ENCODE data around the gene TIE1.

The TIE1 gene

DNA sequence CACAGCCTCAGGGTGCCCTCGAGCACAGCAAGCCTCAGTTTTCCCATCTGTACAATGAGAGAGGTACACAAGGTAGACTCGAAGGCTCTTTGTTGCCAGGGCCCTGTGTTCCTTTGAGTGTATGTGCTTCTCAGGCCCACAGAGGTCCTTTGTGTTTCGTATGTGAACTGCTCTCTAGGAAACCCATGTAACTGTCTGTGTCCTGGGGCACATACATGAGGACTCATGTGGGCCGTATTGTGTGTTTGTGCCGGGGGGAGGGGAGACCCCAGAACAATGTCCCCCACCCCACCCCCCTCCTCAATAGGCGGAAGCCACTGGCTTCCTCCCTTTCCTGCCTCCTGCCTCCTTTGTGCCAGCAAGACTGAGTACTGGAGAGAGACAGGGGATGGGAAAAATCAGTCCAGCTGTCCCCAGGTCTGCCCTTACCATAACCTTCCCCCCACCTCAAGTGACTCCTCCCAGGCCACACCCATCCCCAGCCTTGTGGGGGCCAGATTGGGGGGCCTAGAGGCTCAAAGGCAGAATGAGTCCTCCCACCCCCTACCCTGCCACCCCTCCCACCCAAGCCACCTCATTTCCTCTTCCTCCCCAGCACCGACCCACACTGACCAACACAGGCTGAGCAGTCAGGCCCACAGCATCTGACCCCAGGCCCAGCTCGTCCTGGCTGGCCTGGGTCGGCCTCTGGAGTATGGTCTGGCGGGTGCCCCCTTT, at the start of gene TIE1:
TSS of gene TIE1 (plus strand) at position 605 of the 717 bp plus-strand sequence. CDS start at position 695, 90 bp downstream.
- TF ChIP-seq CTCF (IDR thresholded peaks at IDR 0.05; ENCODE audit: low read depth, low read length), result no peak
- H3K4me3 ChIP-seq (replicated peaks in 1 of 2; ENCODE audit: low read depth in 2 of 2, low read length in 2 of 2), result peak within 1 kb of the TSS in 1 of 2 donors; percentile 33
- peak; percentile 15 to 28 for DNase-seq (ENCODE audit: low read depth in 2 of 2)

DNA sequence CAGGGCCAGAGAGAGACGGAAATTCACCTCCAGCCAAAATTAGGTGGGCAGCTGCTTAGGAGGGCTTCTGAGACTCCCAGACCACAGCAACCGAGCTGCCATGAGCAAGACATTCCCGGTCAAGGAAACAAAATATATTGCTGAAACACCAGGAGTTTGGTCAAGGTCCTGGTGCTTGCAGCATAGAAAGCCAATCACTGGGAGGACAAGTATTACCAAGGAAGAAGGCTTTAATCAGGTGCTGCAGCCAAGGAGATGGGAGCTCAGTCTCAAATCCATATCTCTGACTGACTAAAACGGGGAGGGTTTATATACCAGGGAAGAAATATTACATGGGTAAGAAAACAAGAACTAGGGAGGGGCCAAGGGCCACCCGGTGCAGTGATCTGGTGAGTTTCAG, 49.8 kb upstream of the TIE1 start:
- no peak for DNase-seq (ENCODE audit: low read depth in 2 of 2)
- H3K4me3 ChIP-seq (replicated peaks in 1 of 2; ENCODE audit: low read depth in 2 of 2, low read length in 2 of 2), result no peak overlapping the region
- no peak for TF ChIP-seq CTCF (IDR thresholded peaks at IDR 0.05; ENCODE audit: low read depth, low read length)

DNA sequence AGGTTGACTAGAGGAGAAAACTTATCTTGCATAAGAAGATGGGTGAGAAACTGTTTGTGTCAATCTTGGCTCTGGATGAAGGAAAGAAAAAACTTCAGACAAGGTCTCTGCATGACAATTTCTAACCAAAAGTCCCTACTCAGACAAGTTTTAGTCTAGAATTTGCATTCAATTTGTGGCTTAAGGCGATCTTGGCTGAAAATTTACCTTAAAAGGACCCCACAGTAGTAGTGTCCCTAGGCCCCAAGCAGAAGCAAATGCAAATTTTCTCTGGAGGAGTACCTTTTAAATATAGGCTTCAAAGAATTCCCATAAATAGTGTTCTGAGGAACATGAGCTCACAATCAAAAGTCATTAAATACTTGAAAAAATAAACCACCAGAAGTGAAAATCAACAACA, 48.6 kb upstream of the TIE1 start:
- H3K4me3 ChIP-seq (replicated peaks in 1 of 2; ENCODE audit: low read depth in 2 of 2, low read length in 2 of 2), result no peak overlapping the region
- TF ChIP-seq CTCF (IDR thresholded peaks at IDR 0.05; ENCODE audit: low read depth, low read length), result no peak
- no peak for DNase-seq (ENCODE audit: low read depth in 2 of 2)

DNA sequence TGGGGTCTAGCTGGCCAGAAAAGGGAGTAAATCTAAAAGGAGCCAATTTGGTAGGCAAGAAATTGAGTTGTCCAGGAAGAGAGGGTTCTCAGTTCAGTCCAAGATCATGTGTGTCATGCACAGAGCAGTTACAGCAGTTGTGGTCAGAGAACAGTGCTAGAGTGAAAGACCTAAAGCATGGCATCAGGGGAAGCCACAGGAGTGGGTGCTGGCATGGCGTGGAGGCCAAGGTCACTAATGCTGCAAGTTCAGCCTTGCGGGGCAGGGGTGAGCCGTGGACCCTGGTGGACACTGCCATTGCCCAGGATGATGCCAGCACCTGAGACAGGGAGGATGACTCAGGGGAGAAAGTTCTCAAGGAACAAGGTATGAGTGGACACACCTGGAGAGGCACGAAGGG, 47.6 kb upstream of the TIE1 start:
- no peak overlapping the region for H3K4me3 ChIP-seq (replicated peaks in 1 of 2; ENCODE audit: low read depth in 2 of 2, low read length in 2 of 2)
- no peak for TF ChIP-seq CTCF (IDR thresholded peaks at IDR 0.05; ENCODE audit: low read depth, low read length)
- DNase-seq (ENCODE audit: low read depth in 2 of 2), result no peak

GRCh38 chr1:43253876-43254275, 46.9 kb upstream of the TIE1 start:
- TF ChIP-seq CTCF (IDR thresholded peaks at IDR 0.05; ENCODE audit: low read depth, low read length), result no peak
- DNase-seq (ENCODE audit: low read depth in 2 of 2), result no peak
- H3K4me3 ChIP-seq (replicated peaks in 1 of 2; ENCODE audit: low read depth in 2 of 2, low read length in 2 of 2), result no peak overlapping the region

DNA sequence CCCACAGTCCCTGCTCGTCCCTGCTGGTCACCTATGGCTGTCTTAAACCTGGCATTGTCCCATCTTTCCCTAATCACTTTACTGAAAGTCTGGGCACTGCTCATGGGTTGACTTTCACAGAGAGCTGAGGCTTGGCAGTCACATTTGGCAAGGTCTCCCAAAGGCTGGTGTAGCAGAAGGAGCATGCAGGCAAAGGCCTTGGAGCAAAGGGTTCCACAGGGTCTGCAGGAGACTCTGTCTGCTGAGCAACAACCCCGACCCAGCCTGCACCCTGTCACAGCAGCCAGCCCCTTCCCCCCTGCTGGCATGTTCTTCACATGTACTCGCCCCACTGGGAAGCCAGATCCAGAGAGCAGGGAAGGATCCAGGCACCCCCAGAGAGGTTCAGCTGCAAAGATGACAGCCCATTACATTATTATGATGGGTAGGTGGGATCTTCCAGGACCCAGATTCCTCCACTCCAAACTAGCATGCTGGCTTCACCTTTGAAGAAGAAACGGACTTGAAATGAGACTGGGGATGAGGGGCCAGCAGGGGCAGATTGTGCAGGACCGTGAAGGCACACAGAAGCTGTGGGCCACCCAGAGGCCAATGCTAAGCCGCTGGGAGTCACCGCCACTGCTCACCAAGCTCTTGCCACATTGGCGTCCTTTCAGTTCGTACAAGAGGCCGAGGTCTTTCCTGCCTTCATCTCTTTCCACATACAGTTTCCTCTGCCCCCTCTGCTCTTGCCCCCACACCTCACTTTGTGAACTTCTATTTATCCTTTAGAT, 45.2 kb upstream of the TIE1 start:
- DNase-seq (ENCODE audit: low read depth in 2 of 2), result no peak
- H3K4me3 ChIP-seq (replicated peaks in 1 of 2; ENCODE audit: low read depth in 2 of 2, low read length in 2 of 2), result no peak overlapping the region
- TF ChIP-seq CTCF (IDR thresholded peaks at IDR 0.05; ENCODE audit: low read depth, low read length), result no peak

All from cardiac fibroblast (primary cell).